ENCODE results near the gene TMCC2.

DNA sequence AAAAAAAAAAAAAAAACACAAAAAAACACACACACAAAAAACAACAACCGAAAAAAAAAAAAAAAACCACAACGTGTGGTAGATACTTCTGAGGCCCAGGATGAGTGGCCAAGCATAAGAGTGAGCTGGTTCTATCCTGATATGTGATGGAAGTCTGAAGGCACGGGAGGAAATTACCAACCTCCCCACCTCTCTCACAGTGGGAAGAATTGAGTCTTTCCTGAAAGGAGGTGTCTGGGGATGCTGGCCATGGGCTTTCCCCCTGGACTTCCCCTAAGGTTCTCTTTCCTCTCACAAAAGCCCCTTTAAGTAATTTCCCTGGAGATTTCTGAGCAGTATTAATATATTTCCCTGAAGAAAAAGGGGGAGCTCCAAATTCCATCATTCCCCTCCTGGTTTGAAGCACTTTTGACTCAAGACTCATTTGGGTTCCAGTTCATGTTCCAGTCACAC, 5.2 kb downstream of the TMCC2 start:
- TF ChIP-seq POLR2AphosphoS5 (IDR thresholded peaks at IDR 0.05; ENCODE audit: low read depth, low read length) (no peak), SIN3A (IDR thresholded peaks at IDR 0.05; ENCODE audit: borderline replicate concordance, insufficient read depth, low read depth, low read length) (no peak), REST (IDR thresholded peaks at IDR 0.05; ENCODE audit: insufficient read depth in 1 of 2, low read depth in 2 of 2, low read length in 1 of 2) (no peak), TCF7L2 (IDR thresholded peaks at IDR 0.05; ENCODE audit: low read depth, low read length) (no peak)
- TF ChIP-seq, protein P1, sequence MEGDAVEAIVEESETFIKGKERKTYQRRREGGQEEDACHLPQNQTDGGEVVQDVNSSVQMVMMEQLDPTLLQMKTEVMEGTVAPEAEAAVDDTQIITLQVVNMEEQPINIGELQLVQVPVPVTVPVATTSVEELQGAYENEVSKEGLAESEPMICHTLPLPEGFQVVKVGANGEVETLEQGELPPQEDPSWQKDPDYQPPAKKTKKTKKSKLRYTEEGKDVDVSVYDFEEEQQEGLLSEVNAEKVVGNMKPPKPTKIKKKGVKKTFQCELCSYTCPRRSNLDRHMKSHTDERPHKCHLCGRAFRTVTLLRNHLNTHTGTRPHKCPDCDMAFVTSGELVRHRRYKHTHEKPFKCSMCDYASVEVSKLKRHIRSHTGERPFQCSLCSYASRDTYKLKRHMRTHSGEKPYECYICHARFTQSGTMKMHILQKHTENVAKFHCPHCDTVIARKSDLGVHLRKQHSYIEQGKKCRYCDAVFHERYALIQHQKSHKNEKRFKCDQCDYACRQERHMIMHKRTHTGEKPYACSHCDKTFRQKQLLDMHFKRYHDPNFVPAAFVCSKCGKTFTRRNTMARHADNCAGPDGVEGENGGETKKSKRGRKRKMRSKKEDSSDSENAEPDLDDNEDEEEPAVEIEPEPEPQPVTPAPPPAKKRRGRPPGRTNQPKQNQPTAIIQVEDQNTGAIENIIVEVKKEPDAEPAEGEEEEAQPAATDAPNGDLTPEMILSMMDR (IDR thresholded peaks at IDR 0.05) = no peak
